ENCODE measurements around the gene PTPRS.

- TF ChIP-seq POLR2A (IDR thresholded peaks at IDR 0.05) (no peak), CTCF (IDR thresholded peaks at IDR 0.05) (no peak)
Observed at GRCh38 chr19:5326545-5326944, 14.1 kb downstream of the PTPRS start.

Measured in lower leg skin (tissue), 3 donors.